HEK293 (cell line): ENCODE results near the gene IDI2.

Source experiments
- AEBP2 ChIP-seq: fragments of 450-650 bp; formaldehyde crosslinking; IDR thresholded peaks from 2 replicates; pipeline ENCODE4 v1.5.1; 2016; ENCODE audit warnings: missing biosample characterization, missing genetic modification characterization, borderline replicate concordance
- BCL11A ChIP-seq: fragments of 450-650 bp; formaldehyde crosslinking; IDR thresholded peaks from 2 replicates; pipeline ENCODE4 v1.5.1; 2016; ENCODE audit warnings: low read depth, missing biosample characterization, missing genetic modification characterization
- EGR2 ChIP-seq: fragments of 450-650 bp; formaldehyde crosslinking; IDR thresholded peaks from 2 replicates; pipeline ENCODE4 v1.5.1; 2016; ENCODE audit warnings: low read depth, missing biosample characterization, missing genetic modification characterization
- GFI1B ChIP-seq: fragments of 450-650 bp; formaldehyde crosslinking; IDR thresholded peaks from 2 replicates; pipeline ENCODE4 v1.5.1; 2016; ENCODE audit warnings: missing biosample characterization, missing genetic modification characterization
- GLI2 ChIP-seq: fragments of 450-650 bp; formaldehyde crosslinking; IDR thresholded peaks from 2 replicates; pipeline ENCODE4; 2017; ENCODE audit warnings: missing biosample characterization, missing genetic modification characterization, low read depth, borderline replicate concordance
- GLI4 ChIP-seq: fragments of 450-650 bp; formaldehyde crosslinking; IDR thresholded peaks from 2 replicates; pipeline ENCODE4 v1.5.1; 2016; ENCODE audit warnings: missing biosample characterization, missing genetic modification characterization
- KLF10 ChIP-seq: fragments of 450-650 bp; IDR thresholded peaks from 2 replicates; pipeline ENCODE4 v1.5.1; 2018; ENCODE audit warnings: missing biosample characterization, mild to moderate bottlenecking, missing genetic modification characterization
- KLF8 ChIP-seq: fragments of 450-650 bp; formaldehyde crosslinking; IDR thresholded peaks from 2 replicates; pipeline ENCODE4 v1.5.1; 2016; ENCODE audit warnings: missing biosample characterization, missing genetic modification characterization
- MZF1 ChIP-seq: fragments of 450-650 bp; formaldehyde crosslinking; IDR thresholded peaks from 2 replicates; pipeline ENCODE4 v1.5.1; 2017; ENCODE audit warnings: missing biosample characterization, missing genetic modification characterization, borderline replicate concordance
- PBX3 ChIP-seq: sonication (generic); formaldehyde crosslinking; IDR thresholded peaks from 2 replicates; pipeline ENCODE4 v1.8.1; 2022; ENCODE audit warnings: mild to moderate bottlenecking, moderate library complexity, missing genetic modification reagents
- SCRT2 ChIP-seq: fragments of 450-650 bp; formaldehyde crosslinking; IDR thresholded peaks from 2 replicates; pipeline ENCODE4 v1.5.1; 2016; ENCODE audit warnings: missing biosample characterization, missing genetic modification characterization
- SETDB1 ChIP-seq: IDR thresholded peaks from one replicate; pipeline ENCODE4 v1.6.1; 2017; ENCODE audit warnings: mild to moderate bottlenecking, low read length, moderate library complexity, mixed read lengths; ENCODE audit not compliant: insufficient read length
- YY1 ChIP-seq: fragments of 450-650 bp; formaldehyde crosslinking; IDR thresholded peaks from 2 replicates; pipeline ENCODE4 v1.5.1; 2018; ENCODE audit warnings: missing biosample characterization, missing genetic modification characterization
- YY2 ChIP-seq: fragments of 450-650 bp; formaldehyde crosslinking; IDR thresholded peaks from 2 replicates; pipeline ENCODE4 v1.5.1; 2016; ENCODE audit warnings: missing biosample characterization, missing genetic modification characterization
- ZFP69B ChIP-seq: fragments of 450-650 bp; formaldehyde crosslinking; IDR thresholded peaks from 2 replicates; pipeline ENCODE4 v1.5.1; 2016; ENCODE audit warnings: missing biosample characterization, missing genetic modification characterization
- ZNF140 ChIP-seq: fragments of 450-650 bp; formaldehyde crosslinking; IDR thresholded peaks from 2 replicates; pipeline ENCODE4 v1.5.1; 2016; ENCODE audit warnings: missing biosample characterization, missing genetic modification characterization
- ZNF169 ChIP-seq: fragments of 450-650 bp; formaldehyde crosslinking; IDR thresholded peaks from 2 replicates; pipeline ENCODE4 v1.5.1; 2016; ENCODE audit warnings: missing biosample characterization, missing genetic modification characterization
- ZNF18 ChIP-seq: fragments of 450-650 bp; formaldehyde crosslinking; IDR thresholded peaks from 2 replicates; pipeline ENCODE4 v1.5.1; 2016; ENCODE audit warnings: missing biosample characterization, missing genetic modification characterization
- ZNF184 ChIP-seq: fragments of 450-650 bp; IDR thresholded peaks from 2 replicates; pipeline ENCODE4 v1.5.1; 2018; ENCODE audit warnings: missing biosample characterization, mild to moderate bottlenecking, missing genetic modification characterization
- ZNF202 ChIP-seq: fragments of 450-650 bp; formaldehyde crosslinking; IDR thresholded peaks from 2 replicates; pipeline ENCODE4 v1.5.1; 2016; ENCODE audit warnings: missing biosample characterization, missing genetic modification characterization, borderline replicate concordance
- ZNF266 ChIP-seq: fragments of 450-650 bp; formaldehyde crosslinking; IDR thresholded peaks from 2 replicates; pipeline ENCODE4 v1.5.1; 2016; ENCODE audit warnings: missing biosample characterization, missing genetic modification characterization, low read depth
- ZNF354C ChIP-seq: fragments of 450-650 bp; formaldehyde crosslinking; IDR thresholded peaks from 2 replicates; pipeline ENCODE4 v1.5.1; 2016; ENCODE audit warnings: missing biosample characterization, missing genetic modification characterization, low read depth, borderline replicate concordance
- ZNF362 ChIP-seq: fragments of 450-650 bp; formaldehyde crosslinking; IDR thresholded peaks from 2 replicates; pipeline ENCODE4 v1.5.1; 2016; ENCODE audit warnings: missing biosample characterization, missing genetic modification characterization
- ZNF404 ChIP-seq: fragments of 450-650 bp; formaldehyde crosslinking; IDR thresholded peaks from 2 replicates; pipeline ENCODE4 v1.5.1; 2017; ENCODE audit warnings: missing biosample characterization, missing genetic modification characterization
- ZNF423 ChIP-seq: fragments of 450-650 bp; formaldehyde crosslinking; IDR thresholded peaks from 2 replicates; pipeline ENCODE4 v1.5.1; 2016; ENCODE audit warnings: missing biosample characterization, missing genetic modification characterization
- ZNF518A ChIP-seq: fragments of 450-650 bp; formaldehyde crosslinking; conservative IDR thresholded peaks from 2 replicates; pipeline ENCODE4 v1.5.1; 2016; ENCODE audit warnings: low read depth, missing biosample characterization, missing genetic modification characterization
- ZNF521 ChIP-seq: fragments of 450-650 bp; formaldehyde crosslinking; IDR thresholded peaks from 2 replicates; pipeline ENCODE4 v1.5.1; 2017; ENCODE audit warnings: missing biosample characterization, mild to moderate bottlenecking, missing genetic modification characterization
- ZNF670 ChIP-seq: fragments of 450-650 bp; formaldehyde crosslinking; IDR thresholded peaks from 2 replicates; pipeline ENCODE4 v1.5.1; 2016; ENCODE audit warnings: missing biosample characterization, missing genetic modification characterization, low read depth
- ZNF707 ChIP-seq: fragments of 450-650 bp; formaldehyde crosslinking; IDR thresholded peaks from 2 replicates; pipeline ENCODE4 v1.5.1; 2016; ENCODE audit warnings: missing biosample characterization, missing genetic modification characterization
- ZNF76 ChIP-seq: fragments of 450-650 bp; formaldehyde crosslinking; IDR thresholded peaks from 2 replicates; pipeline ENCODE4; 2016; ENCODE audit warnings: low read depth, missing biosample characterization, missing genetic modification characterization, borderline replicate concordance

The IDI2 gene

GRCh38 chr10:1056326-1057105 lies 30.9 kb upstream of the IDI2 start, which contains the start of gene WDR37 (continued):
- peak; percentile 97 for TF ChIP-seq ZNF518A (tag by site-specific recombination)
- TF ChIP-seq ZNF670 (tag by site-specific recombination) = no peak
- TF ChIP-seq ZNF266 (tag by site-specific recombination) = no peak
- no peak for TF ChIP-seq ZFP69B (tag by site-specific recombination)
- no peak for TF ChIP-seq ZNF18 (tag by site-specific recombination)
- TF ChIP-seq ZNF521 = no peak
- 0 out of 2 replicates have a peak, but pooled peaks have one; percentile 12 for TF ChIP-seq ZNF423
- peak; percentile 98 for TF ChIP-seq KLF8 (tag by site-specific recombination)
- TF ChIP-seq GLI2 = no peak
- TF ChIP-seq SCRT2 (tag by site-specific recombination) = peak; percentile 70; the same call in 1 of the 2 replicates
- TF ChIP-seq YY1 = peak; percentile 71; the same call in 1 of the 2 replicates
- TF ChIP-seq GLI4 (tag by site-specific recombination) = no peak
- TF ChIP-seq MZF1 (tag by site-specific recombination) = no peak
- no peak for TF ChIP-seq BCL11A (tag by site-specific recombination)
- TF ChIP-seq ZNF362 (tag by site-specific recombination) = no peak
- peak; percentile 80 for TF ChIP-seq ZNF76 (tag by site-specific recombination)
- no peak for TF ChIP-seq ZNF354C (tag by site-specific recombination)
- peak; percentile 70; the same call in 1 of the 2 replicates for TF ChIP-seq EGR2 (tag by site-specific recombination)
- TF ChIP-seq YY2 (tag by site-specific recombination) = peak; percentile 53; the same call in 1 of the 2 replicates
- TF ChIP-seq PBX3 (CRISPR knock-in tag) = 0 out of 2 replicates have a peak, but pooled peaks have one; percentile 66
- no peak for TF ChIP-seq ZNF140 (tag by site-specific recombination)
- TF ChIP-seq ZNF404 (tag by site-specific recombination) = no peak
- TF ChIP-seq GFI1B = no peak
- TF ChIP-seq KLF10 = peak; percentile 86
- TF ChIP-seq ZNF707 (tag by site-specific recombination) = no peak
- no peak for TF ChIP-seq AEBP2 (tag by site-specific recombination)
- no peak for TF ChIP-seq ZNF169 (tag by site-specific recombination)
- TF ChIP-seq ZNF202 (tag by site-specific recombination) = no peak
- TF ChIP-seq ZNF184 (tag by site-specific recombination) = peak; percentile 8; the same call in 1 of the 2 replicates
- TF ChIP-seq SETDB1 = no peak
